Activated effector memory CD4-positive, alpha-beta T cell treated with Interleukin-2 at 50 U/mL for 16 hours (primary cell): ENCODE results near the gene PLPP6.

Source experiments
- DNase-seq: peaks from one replicate; pipeline ENCODE4 v3.0.0-alpha.2; 2020

Gene PLPP6

GRCh38 chr9:4700932-4701331, 38.8 kb downstream of the PLPP6 start:
- DNase-seq: no peak

- no peak for DNase-seq
Measured at GRCh38 chr9:4701526-4701925, 39.4 kb downstream of the PLPP6 start.

GRCh38 chr9:4704129-4704528, 42.0 kb downstream of the PLPP6 start:
- no peak for DNase-seq

- no peak for DNase-seq
Measured at GRCh38 chr9:4706021-4706420, 43.9 kb downstream of the PLPP6 start.

- no peak for DNase-seq
Measured at GRCh38 chr9:4706971-4707622, 45.0 kb downstream of the PLPP6 start.

- DNase-seq: no peak
Measured at GRCh38 chr9:4709380-4709779, 47.3 kb downstream of the PLPP6 start.

- no peak for DNase-seq
Measured at GRCh38 chr9:4713849-4714248, 51.8 kb downstream of the PLPP6 start.

GRCh38 chr9:4714266-4715016, 52.3 kb downstream of the PLPP6 start:
- DNase-seq: no peak
